Type B pancreatic cell (in vitro differentiated cells): Measurements from ENCODE around the gene PTPRA. TPM values are rescaled to one million over a fixed set of nuclear protein-coding genes. Genes with fewer than 3 reads are reported as not detected.

Source experiments
- DNase-seq: peaks from one replicate; pipeline ENCODE4 v3.0.0; 2021; ENCODE audit warnings: mixed read lengths; ENCODE audit not compliant: unreplicated experiment; ENCODE audit errors: extremely low spot score
- H3K27ac Mint-ChIP-seq: 2 replicates; pipeline ENCODE4 v1.8.0; 2021; ENCODE audit warnings: mild to moderate bottlenecking, mixed read lengths
- H3K27me3 Mint-ChIP-seq: 2 replicates; pipeline ENCODE4 v1.8.0; 2021; ENCODE audit warnings: mixed read lengths
- H3K36me3 Mint-ChIP-seq: 2 replicates; pipeline ENCODE4 v1.8.0; 2021; ENCODE audit warnings: mixed read lengths
- H3K4me1 Mint-ChIP-seq: one replicate; pipeline ENCODE4 v1.8.0; 2021; ENCODE audit warnings: mixed read lengths; ENCODE audit not compliant: unreplicated experiment
- H3K4me3 Mint-ChIP-seq: 2 replicates; pipeline ENCODE4 v1.8.0; 2021; ENCODE audit warnings: mild to moderate bottlenecking, mixed read lengths
- H3K9me3 Mint-ChIP-seq: 2 replicates; pipeline ENCODE4 v1.8.0; 2021; ENCODE audit warnings: mixed read lengths
- total RNA-seq: library from RNA; stranded (reverse); gene quantifications from 2 replicates; pipeline ENCODE4 v1.2.1, GENCODE V29; 2021; ENCODE audit warnings: low replicate concordance
- TF ChIP-seq, protein P1 (sequence below): fragments of 200-600 bp; sonication (generic); conservative IDR thresholded peaks from 2 replicates; pipeline ENCODE4 v1.5.0; 2021; ENCODE audit warnings: antibody characterized with exemption, mild to moderate bottlenecking

The PTPRA gene
- total RNA-seq, 1 donor from 2014 or later: 73.8 TPM

DNA sequence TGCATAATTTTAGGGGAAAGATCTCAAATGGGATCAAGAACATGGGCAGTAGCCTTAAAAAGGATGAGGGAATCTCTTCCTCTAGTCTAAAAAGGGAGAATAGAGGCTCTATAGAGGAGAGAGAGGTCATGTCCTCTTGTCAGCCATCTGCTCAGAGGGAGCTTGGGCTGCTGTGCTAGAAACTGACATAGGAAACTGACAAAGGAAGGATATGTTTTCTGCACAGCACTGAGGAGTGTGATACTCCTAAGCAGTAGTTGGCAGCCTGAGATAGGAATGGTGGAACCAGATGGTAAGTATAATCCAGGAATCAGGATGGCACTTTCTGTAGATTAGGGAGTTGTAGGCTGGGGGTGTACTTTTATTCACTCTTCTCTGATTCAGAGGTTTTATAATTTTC, 59.2 kb downstream of the PTPRA start:
- no peak overlapping the region for H3K27ac Mint-ChIP-seq
- peaks cover under 1% of the 10 kb centered on the region for H3K36me3 Mint-ChIP-seq
- TF ChIP-seq, protein P1, sequence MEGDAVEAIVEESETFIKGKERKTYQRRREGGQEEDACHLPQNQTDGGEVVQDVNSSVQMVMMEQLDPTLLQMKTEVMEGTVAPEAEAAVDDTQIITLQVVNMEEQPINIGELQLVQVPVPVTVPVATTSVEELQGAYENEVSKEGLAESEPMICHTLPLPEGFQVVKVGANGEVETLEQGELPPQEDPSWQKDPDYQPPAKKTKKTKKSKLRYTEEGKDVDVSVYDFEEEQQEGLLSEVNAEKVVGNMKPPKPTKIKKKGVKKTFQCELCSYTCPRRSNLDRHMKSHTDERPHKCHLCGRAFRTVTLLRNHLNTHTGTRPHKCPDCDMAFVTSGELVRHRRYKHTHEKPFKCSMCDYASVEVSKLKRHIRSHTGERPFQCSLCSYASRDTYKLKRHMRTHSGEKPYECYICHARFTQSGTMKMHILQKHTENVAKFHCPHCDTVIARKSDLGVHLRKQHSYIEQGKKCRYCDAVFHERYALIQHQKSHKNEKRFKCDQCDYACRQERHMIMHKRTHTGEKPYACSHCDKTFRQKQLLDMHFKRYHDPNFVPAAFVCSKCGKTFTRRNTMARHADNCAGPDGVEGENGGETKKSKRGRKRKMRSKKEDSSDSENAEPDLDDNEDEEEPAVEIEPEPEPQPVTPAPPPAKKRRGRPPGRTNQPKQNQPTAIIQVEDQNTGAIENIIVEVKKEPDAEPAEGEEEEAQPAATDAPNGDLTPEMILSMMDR: no peak
- no peaks in the 10 kb centered on the region for H3K9me3 Mint-ChIP-seq
- H3K4me1 Mint-ChIP-seq: no peaks in the 10 kb centered on the region
- no peak for DNase-seq
- H3K4me3 Mint-ChIP-seq: no peak overlapping the region
- H3K27me3 Mint-ChIP-seq: no peaks in the 10 kb centered on the region

DNA sequence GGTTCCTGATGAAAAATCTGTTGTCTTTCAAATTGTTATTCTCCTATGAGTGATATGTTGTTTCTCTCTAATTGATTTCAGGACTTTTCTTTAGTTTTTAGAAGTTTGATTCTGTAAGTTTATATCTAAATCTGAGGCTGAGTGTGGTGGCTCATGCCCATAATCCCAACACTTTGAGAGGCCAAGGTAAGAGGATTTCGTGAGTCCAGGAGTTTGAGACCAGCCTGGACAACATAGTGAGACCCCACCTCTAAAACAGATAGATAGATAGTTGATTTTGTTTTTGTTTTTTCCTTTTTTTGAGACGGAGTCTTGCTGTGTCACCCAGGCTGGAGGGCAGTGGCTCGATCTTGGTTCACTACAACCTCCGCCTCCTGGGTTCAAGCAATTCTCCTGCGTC, 64.6 kb downstream of the PTPRA start:
- TF ChIP-seq, protein P1: no peak
- H3K4me1 Mint-ChIP-seq: peaks cover 10% of the 10 kb centered on the region
- DNase-seq: no peak
- no peak overlapping the region for H3K27ac Mint-ChIP-seq
- peaks cover 14% of the 10 kb centered on the region for H3K36me3 Mint-ChIP-seq
- H3K9me3 Mint-ChIP-seq: no peaks in the 10 kb centered on the region
- H3K27me3 Mint-ChIP-seq: no peaks in the 10 kb centered on the region
- H3K4me3 Mint-ChIP-seq: no peak overlapping the region

DNA sequence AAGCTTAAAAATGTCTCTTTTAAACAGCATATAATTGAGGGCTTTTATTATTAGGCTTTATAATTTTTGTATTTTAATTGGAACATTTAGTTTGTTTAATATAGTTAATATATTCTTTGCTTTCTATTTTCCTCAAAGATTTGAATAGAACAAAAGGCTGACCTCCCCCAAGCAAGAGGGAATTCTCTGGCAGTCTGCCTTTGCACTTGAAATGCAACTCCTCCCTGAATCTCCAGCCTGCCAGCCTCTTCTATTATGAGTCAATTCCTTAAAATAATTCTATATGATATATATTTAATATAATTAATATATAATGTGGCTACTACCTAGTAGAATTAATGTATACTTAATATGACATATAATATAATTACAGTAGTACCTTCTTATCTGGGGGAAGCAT, 69.2 kb downstream of the PTPRA start:
- Mint-ChIP-seq H3K9me3 (no peaks in the 10 kb centered on the region), H3K4me3 (no peak overlapping the region), H3K27ac (no peak overlapping the region), H3K4me1 (peaks cover 18% of the 10 kb centered on the region), H3K27me3 (no peaks in the 10 kb centered on the region), H3K36me3 (peaks cover 14% of the 10 kb centered on the region)
- DNase-seq: no peak
- TF ChIP-seq, protein P1: no peak

DNA sequence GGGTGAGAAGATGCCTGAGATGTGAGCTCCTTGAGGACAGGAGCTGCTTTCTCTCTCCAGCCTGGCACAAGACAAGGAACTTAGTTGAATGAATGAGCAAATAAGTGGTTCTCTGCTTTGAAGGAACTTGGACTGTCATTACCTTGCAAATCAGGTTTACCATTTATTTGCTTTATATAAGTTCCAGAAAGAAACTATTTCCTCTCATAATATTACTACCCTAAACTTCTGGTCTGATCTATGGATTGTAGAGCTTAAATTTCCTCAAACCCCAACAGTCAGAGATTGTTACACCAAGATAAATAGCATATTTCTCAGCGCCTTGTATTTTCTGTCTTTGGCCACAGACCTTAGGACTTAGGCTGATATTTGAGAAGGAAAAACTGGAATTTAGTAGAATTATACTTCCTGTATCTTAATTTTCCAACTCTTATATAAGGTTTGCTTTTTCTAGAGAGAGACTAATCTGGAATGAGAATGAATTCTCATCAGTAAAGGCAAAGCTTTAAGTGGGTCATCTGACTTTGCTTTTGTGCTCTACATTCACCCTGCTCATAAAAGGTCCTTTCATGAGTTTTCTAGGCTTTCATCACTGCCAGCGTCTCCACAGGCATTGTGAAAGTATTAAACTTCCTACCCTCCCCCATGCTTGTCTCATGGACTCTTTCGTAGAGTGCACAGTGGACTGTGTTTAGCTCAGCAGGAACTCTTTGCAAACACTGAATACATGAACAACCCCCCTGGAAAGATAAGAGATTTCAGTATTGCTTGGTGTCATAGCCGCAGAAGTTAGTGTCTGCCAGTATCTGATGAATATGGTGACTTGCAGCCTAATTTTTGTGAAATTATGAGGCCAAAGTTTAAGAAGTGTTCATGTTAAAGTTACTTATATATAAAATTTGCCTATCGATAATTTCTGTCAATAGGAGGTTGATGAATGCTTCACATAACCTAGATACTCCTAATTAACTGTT, 74.0 kb downstream of the PTPRA start:
- TF ChIP-seq, protein P1: no peak
- peak overlapping the region; percentile 58 for H3K4me3 Mint-ChIP-seq
- peaks cover 13% of the 10 kb centered on the region for H3K36me3 Mint-ChIP-seq
- no peak for DNase-seq
- H3K27me3 Mint-ChIP-seq: no peaks in the 10 kb centered on the region
- peaks cover 18% of the 10 kb centered on the region for H3K4me1 Mint-ChIP-seq
- H3K27ac Mint-ChIP-seq: peak overlapping the region; percentile 19
- H3K9me3 Mint-ChIP-seq: no peaks in the 10 kb centered on the region

DNA sequence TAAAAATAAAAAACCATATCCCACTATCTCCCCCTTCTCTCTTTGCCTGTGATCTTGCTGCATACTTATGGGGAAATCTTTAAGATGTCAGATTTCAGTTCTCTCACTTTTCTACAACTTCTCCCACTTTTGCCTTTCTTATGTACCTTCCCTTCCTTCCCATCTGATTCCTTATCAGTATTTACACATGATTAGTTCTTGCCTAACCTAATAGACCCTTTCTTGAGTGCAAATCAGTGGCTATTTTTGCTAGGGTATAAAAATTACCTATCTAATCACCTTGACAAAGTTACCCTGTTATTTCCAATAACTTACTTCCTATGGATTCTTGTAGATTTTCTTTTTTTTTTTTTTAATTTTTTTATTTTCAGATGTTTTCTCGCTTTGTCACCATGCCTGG, 75.7 kb downstream of the PTPRA start:
- no peak overlapping the region for H3K4me3 Mint-ChIP-seq
- TF ChIP-seq, protein P1: no peak
- no peak for DNase-seq
- H3K9me3 Mint-ChIP-seq: no peaks in the 10 kb centered on the region
- no peaks in the 10 kb centered on the region for H3K27me3 Mint-ChIP-seq
- H3K36me3 Mint-ChIP-seq: peaks cover 17% of the 10 kb centered on the region
- no peak overlapping the region for H3K27ac Mint-ChIP-seq
- H3K4me1 Mint-ChIP-seq: peaks cover 18% of the 10 kb centered on the region
